Mononuclear cell (primary cell): ENCODE measurements around the gene CLEC14A. TPM values are rescaled to one million over a fixed set of nuclear protein-coding genes. Genes with fewer than 3 reads are reported as not detected.

Source experiments
- H3K27me3 ChIP-seq: 2 replicates; pipeline ENCODE4 v1.6.0; 2011; ENCODE audit warnings: low read length, control low read depth; ENCODE audit not compliant: insufficient read depth
- H3K4me1 ChIP-seq: 2 replicates; pipeline ENCODE4 v1.5.1; 2011; ENCODE audit warnings: mild to moderate bottlenecking, low read length, control low read depth; ENCODE audit not compliant: insufficient read depth
- H3K4me3 ChIP-seq: 2 replicates; pipeline ENCODE4 v1.5.1; 2011; ENCODE audit warnings: mild to moderate bottlenecking, low read length, moderate library complexity
- H3K9me3 ChIP-seq: 2 replicates; pipeline ENCODE4 v1.5.1; 2011; ENCODE audit warnings: low read depth, mild to moderate bottlenecking, control low read depth, low read length
- total RNA-seq: library from RNA; depleted of rRNA; stranded (reverse); fragments of >200 nt; gene quantifications from one replicate; pipeline ENCODE4 v1.2.3, GENCODE V29; 2012

Gene CLEC14A
- total RNA-seq, 1 donor: not detected

GRCh38 chr14:38217553-38217952 is 38.3 kb downstream of the CLEC14A start:
- H3K27me3 ChIP-seq: peaks cover 11% of the 10 kb centered on the region
- no peaks in the 10 kb centered on the region for H3K4me1 ChIP-seq
- no peaks in the 10 kb centered on the region for H3K9me3 ChIP-seq
- no peak overlapping the region for H3K4me3 ChIP-seq

- Histone ChIP-seq H3K4me3 (no peak overlapping the region), H3K9me3 (no peaks in the 10 kb centered on the region), H3K27me3 (peaks cover 51% of the 10 kb centered on the region), H3K4me1 (no peaks in the 10 kb centered on the region)
These were observed 42.9 kb downstream of the CLEC14A start for GRCh38 chr14:38213001-38213400.

GRCh38 chr14:38212111-38212510 is 43.8 kb downstream of the CLEC14A start:
- Histone ChIP-seq H3K4me1 (no peaks in the 10 kb centered on the region), H3K4me3 (no peak overlapping the region), H3K9me3 (no peaks in the 10 kb centered on the region), H3K27me3 (peaks cover 59% of the 10 kb centered on the region)

GRCh38 chr14:38211255-38211735 is 44.6 kb downstream of the CLEC14A start:
- no peaks in the 10 kb centered on the region for H3K4me1 ChIP-seq
- peaks cover 68% of the 10 kb centered on the region for H3K27me3 ChIP-seq
- no peaks in the 10 kb centered on the region for H3K9me3 ChIP-seq
- no peak overlapping the region for H3K4me3 ChIP-seq

- Histone ChIP-seq H3K4me3 (no peak overlapping the region), H3K27me3 (peaks cover 72% of the 10 kb centered on the region), H3K4me1 (no peaks in the 10 kb centered on the region), H3K9me3 (no peaks in the 10 kb centered on the region)
These were observed 45.2 kb downstream of the CLEC14A start for GRCh38 chr14:38210587-38211216.

GRCh38 chr14:38209572-38210557 is 46.0 kb downstream of the CLEC14A start:
- H3K4me3 ChIP-seq: no peak overlapping the region
- H3K4me1 ChIP-seq: no peaks in the 10 kb centered on the region
- H3K9me3 ChIP-seq: no peaks in the 10 kb centered on the region
- peaks cover 72% of the 10 kb centered on the region for H3K27me3 ChIP-seq

- no peak overlapping the region for H3K4me3 ChIP-seq
- no peaks in the 10 kb centered on the region for H3K9me3 ChIP-seq
These were observed 47.0 kb downstream of the CLEC14A start for GRCh38 chr14:38208618-38209562.

GRCh38 chr14:38207736-38208617 is 47.9 kb downstream of the CLEC14A start, which contains the start of gene SSTR1:
TSS of gene SSTR1 (plus strand) at chr14:38207904. CDS start at chr14:38209390, 1,486 bp downstream.
- H3K9me3 ChIP-seq: no peaks in the 10 kb centered on the region
- no peaks in the 10 kb centered on the region for H3K4me1 ChIP-seq
- no peak within 1 kb of the TSS for H3K4me3 ChIP-seq
- H3K27me3 ChIP-seq: peaks cover 68% of the 10 kb centered on the region

More at GRCh38 chr14:38208618-38209562, 47.0 kb downstream of the CLEC14A start:
- no peaks in the 10 kb centered on the region for H3K4me1 ChIP-seq
- H3K27me3 ChIP-seq: peaks cover 72% of the 10 kb centered on the region

- no peak overlapping the region for H3K4me3 ChIP-seq
- H3K9me3 ChIP-seq: no peaks in the 10 kb centered on the region
- H3K27me3 ChIP-seq: peaks cover 62% of the 10 kb centered on the region
- no peaks in the 10 kb centered on the region for H3K4me1 ChIP-seq
These were observed 48.5 kb downstream of the CLEC14A start for GRCh38 chr14:38207377-38207735.

GRCh38 chr14:38206689-38207376 is 49.1 kb downstream of the CLEC14A start:
- no peaks in the 10 kb centered on the region for H3K4me1 ChIP-seq
- peaks cover 57% of the 10 kb centered on the region for H3K27me3 ChIP-seq
- no peaks in the 10 kb centered on the region for H3K9me3 ChIP-seq
- H3K4me3 ChIP-seq: no peak overlapping the region

GRCh38 chr14:38205949-38206665 is 49.8 kb downstream of the CLEC14A start:
- no peak overlapping the region for H3K4me3 ChIP-seq
- H3K4me1 ChIP-seq: no peaks in the 10 kb centered on the region
- no peaks in the 10 kb centered on the region for H3K9me3 ChIP-seq
- H3K27me3 ChIP-seq: peaks cover 52% of the 10 kb centered on the region

- H3K27me3 ChIP-seq: peaks cover 45% of the 10 kb centered on the region
- H3K4me1 ChIP-seq: no peaks in the 10 kb centered on the region
- H3K9me3 ChIP-seq: no peaks in the 10 kb centered on the region
- H3K4me3 ChIP-seq: no peak overlapping the region
These were observed 50.6 kb downstream of the CLEC14A start for GRCh38 chr14:38205119-38205813.
